Cardiac fibroblast (primary cell): ENCODE data around the gene PRPSAP1.
"Not testable (repeated sequence)": the region's sequence is repeated elsewhere in the genome, so short reads cannot be mapped to it uniquely, and the experiment has no call there.

Experiments
- DNase-seq, 2 donors: peaks; one replicate each; pipeline versions ENCODE4 v3.0.0 to v3.0.0-alpha.2; 2010; ENCODE audit warnings: low read depth in 2 of 2
- H3K4me3 ChIP-seq, 2 donors: replicated peaks in 1 of 2; 1 replicate in 1 of 2; 2 replicates in 1 of 2; pipeline ENCODE4 v1.5.1; 2011; ENCODE audit warnings: low read depth in 2 of 2, low read length in 2 of 2, mild to moderate bottlenecking in 2 of 2, moderate library complexity in 1 of 2
- CTCF ChIP-seq: IDR thresholded peaks from one replicate; pipeline ENCODE4 v1.5.1; 2011; ENCODE audit warnings: low read depth, mild to moderate bottlenecking, low read length, inconsistent platforms

PRPSAP1 gene

DNA sequence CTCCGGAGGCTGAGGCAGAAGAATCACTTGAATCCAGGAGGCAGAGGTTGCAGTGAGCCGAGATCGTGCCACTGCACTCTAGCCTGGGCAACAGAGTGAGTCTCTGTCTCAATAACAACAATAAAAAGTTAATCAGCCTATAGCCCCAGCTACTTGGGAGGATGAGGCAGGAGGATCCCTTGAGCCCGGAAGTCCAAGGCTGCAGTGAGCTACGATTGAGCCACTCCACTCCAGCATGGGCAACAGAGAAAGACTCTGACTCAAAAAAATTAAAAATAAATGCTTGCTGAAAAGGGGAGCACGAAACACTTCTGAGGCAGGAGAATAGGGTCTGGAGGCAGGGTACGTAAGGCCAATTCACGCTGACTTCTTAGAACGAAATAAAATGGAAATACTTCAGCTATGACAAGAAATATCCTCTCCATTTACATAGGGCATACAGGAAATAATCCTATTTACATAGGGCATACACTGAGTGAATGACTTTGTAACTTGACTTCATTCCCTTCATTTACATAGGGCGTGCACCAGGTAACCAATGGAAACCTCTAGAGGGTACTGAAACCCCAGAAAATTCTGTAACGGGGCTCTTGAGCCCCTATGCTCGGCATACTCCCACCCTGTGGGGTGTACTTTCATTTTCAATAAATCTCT, 3.2 kb upstream of the PRPSAP1 start:
- TF ChIP-seq CTCF: no peak
- no peak for DNase-seq
- H3K4me3 ChIP-seq: no peak overlapping the region

DNA sequence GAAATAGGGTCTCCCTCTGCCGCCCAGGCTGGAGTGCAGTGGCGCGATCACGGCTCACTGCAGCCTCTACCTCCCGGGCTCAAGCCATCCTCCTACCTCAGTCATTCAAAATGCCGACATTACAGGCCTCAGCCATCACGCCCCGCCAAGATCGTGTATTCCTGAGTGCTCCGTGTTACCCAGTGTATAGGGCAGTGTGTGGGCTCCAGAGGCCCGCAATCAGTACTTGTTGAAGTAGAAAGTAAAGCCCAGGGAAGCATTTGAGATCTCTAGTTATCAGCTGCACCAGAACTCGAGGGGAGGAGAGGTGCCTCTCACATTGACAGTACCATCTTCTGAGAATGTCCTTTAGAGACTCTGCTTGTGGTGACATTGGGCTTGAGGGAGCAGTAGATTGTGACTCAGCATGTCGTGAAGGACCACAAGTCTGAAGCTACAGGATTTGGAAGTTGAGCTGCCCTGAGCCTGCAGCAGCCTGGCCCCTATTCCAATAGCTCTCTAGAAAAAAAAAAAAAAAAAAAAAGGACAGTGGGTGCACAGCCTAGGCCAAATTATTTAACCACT, 1.1 kb upstream of the PRPSAP1 start:
- DNase-seq: no peak
- TF ChIP-seq CTCF: no peak
- H3K4me3 ChIP-seq: no peak overlapping the region

GRCh38 chr17:76354317-76354729, 607 bp upstream of the PRPSAP1 start:
- no peak for DNase-seq
- no peak for TF ChIP-seq CTCF
- peak overlapping the region; percentile 84 for H3K4me3 ChIP-seq

GRCh38 chr17:76353004-76353598, 615 bp downstream of the PRPSAP1 start:
- peak overlapping the region; percentile 84 for H3K4me3 ChIP-seq
- TF ChIP-seq CTCF: no peak
- DNase-seq: no peak

DNA sequence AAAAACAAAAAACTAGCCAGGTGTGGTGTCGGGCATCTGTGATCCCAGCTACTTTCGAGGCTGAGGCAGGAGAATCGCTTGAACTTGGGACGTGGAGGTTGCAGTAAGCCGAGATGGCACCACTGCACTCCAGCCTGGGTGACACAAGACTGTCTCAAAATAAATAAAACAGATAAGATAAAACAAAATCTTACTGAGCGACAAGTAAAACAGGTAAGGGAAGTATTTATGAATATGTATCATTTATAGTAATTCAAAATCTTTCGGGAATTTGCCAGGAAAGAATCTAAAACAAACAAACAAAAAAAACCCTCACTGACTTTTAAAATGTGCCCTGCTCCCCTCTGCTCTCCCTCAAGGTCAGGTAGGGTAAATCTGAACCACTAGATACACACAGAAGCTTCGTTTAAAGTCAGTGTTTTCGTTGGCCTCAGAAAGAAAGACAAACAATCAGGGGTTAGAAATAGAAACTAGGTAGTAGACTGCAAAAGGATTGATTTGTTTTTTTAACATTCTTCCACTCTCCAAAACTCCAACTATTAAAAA, 2.1 kb downstream of the PRPSAP1 start:
- no peak overlapping the region for H3K4me3 ChIP-seq
- TF ChIP-seq CTCF: no peak
- DNase-seq: no peak

GRCh38 chr17:76350463-76350862, 3.3 kb downstream of the PRPSAP1 start:
- DNase-seq: no peak
- H3K4me3 ChIP-seq: no peak overlapping the region
- TF ChIP-seq CTCF: no peak

- H3K4me3 ChIP-seq, DNase-seq: not testable (repeated sequence)
These were observed 6.8 kb downstream of the PRPSAP1 start for GRCh38 chr17:76346936-76347335.
